Activated naive CD8-positive, alpha-beta T cell treated with anti-CD3 and anti-CD28 coated beads, Interleukin-2, amount 10 ng/mL, durations not matched to agents 7 days and 5 days (primary cell): ENCODE results near the gene CTNNA3. TPM values are rescaled to one million over a fixed set of nuclear protein-coding genes. Genes with fewer than 3 reads are reported as not detected.
A peak's percentile ranks its signal among the peaks of the same experiment; 100 is the strongest.

ENCODE experiments used
- ATAC-seq: fragments of 150-1000 bp; cut with Tn5 transposase; one replicate; pipeline ENCODE4 v1.10.0; 2021; ENCODE audit warnings: low read depth, moderate library complexity
- POLR2A ChIA-PET: fragments of 350-600 bp; sonication (Branson Sonifier 250); formaldehyde crosslinking; loops from one replicate; lab custom pipeline; 2021; ENCODE audit warnings: antibody characterized with exemption; lab: Charles Lee
- DNase-seq: peaks from one replicate; pipeline ENCODE4 v3.0.0; 2021
- H3K27ac Mint-ChIP-seq: one replicate; pipeline ENCODE4 v1.8.0; 2022; ENCODE audit warnings: mild to moderate bottlenecking, mixed read lengths
- H3K27me3 Mint-ChIP-seq: one replicate; pipeline ENCODE4 v1.8.0; 2022; ENCODE audit warnings: mild to moderate bottlenecking, moderate library complexity, mixed read lengths
- H3K36me3 Mint-ChIP-seq: one replicate; pipeline ENCODE4 v1.8.0; 2021; ENCODE audit warnings: mild to moderate bottlenecking, mixed read lengths
- H3K4me1 Mint-ChIP-seq: one replicate; pipeline ENCODE4 v1.8.0; 2021; ENCODE audit warnings: mixed read lengths
- H3K4me3 Mint-ChIP-seq: one replicate; pipeline ENCODE4 v1.8.0; 2022; ENCODE audit warnings: mild to moderate bottlenecking, moderate library complexity, mixed read lengths
- H3K9me3 Mint-ChIP-seq: one replicate; pipeline ENCODE4 v1.8.0; 2021; ENCODE audit warnings: mixed read lengths
- total RNA-seq, 2 experiments: library from RNA; stranded (reverse); gene quantifications; one replicate each; pipeline ENCODE4 v1.2.3, GENCODE V29; 2021

The CTNNA3 gene
- total RNA-seq, 2 experiments from 2014 or later, result 2.4 to 3.6 TPM

DNA sequence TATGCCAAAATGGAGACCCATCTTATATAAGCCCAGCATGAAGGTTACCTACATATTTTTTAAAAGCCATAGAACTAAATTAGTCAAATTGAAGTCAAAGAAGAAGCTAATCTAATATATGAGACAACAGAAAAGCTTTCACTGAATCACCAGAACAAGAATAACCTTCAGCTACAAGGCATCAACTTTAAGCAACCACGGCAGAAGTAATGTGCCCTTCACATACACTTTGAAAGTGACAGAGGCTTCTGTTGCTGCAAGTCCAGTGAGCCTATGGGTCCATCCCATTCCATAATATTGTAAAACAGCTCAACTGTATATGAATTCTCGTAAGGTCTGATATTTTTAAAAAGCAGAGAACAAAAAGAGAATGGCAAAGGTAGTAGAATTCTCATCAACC lies 36.5 kb downstream of the CTNNA3 start:
- ATAC-seq, result no peak
- no peak overlapping the region for H3K4me3 Mint-ChIP-seq
- no peaks in the 10 kb centered on the region for H3K9me3 Mint-ChIP-seq

GRCh38 chr10:67657775-67658174 lies 38.2 kb downstream of the CTNNA3 start:
- Mint-ChIP-seq H3K27me3 (peaks cover 12% of the 10 kb centered on the region), H3K4me1 (no peaks in the 10 kb centered on the region), H3K9me3 (no peaks in the 10 kb centered on the region), H3K4me3 (no peak overlapping the region), H3K27ac (no peak overlapping the region), H3K36me3 (no peaks in the 10 kb centered on the region)
- ATAC-seq (no peak), DNase-seq (no peak)
- POLR2A ChIA-PET, result no interaction called here

More for the DNA sequence above, 36.5 kb downstream of the CTNNA3 start:
- no peak for DNase-seq
- Mint-ChIP-seq H3K27me3 (peaks cover 12% of the 10 kb centered on the region), H3K27ac (no peak overlapping the region), H3K4me1 (no peaks in the 10 kb centered on the region), H3K36me3 (no peaks in the 10 kb centered on the region)
- POLR2A ChIA-PET, result no interaction called here

GRCh38 chr10:67650558-67650957 lies 45.4 kb downstream of the CTNNA3 start:
- Mint-ChIP-seq H3K4me1 (no peaks in the 10 kb centered on the region), H3K27me3 (peaks cover 5% of the 10 kb centered on the region), H3K27ac (no peak overlapping the region), H3K4me3 (no peak overlapping the region), H3K9me3 (no peaks in the 10 kb centered on the region), H3K36me3 (no peaks in the 10 kb centered on the region)
- ATAC-seq, result no peak
- DNase-seq, result no peak
- POLR2A ChIA-PET, result no interaction called here

GRCh38 chr10:67648613-67649229 lies 47.3 kb downstream of the CTNNA3 start:
- Mint-ChIP-seq H3K4me1 (no peaks in the 10 kb centered on the region), H3K4me3 (no peak overlapping the region), H3K9me3 (no peaks in the 10 kb centered on the region), H3K27ac (no peak overlapping the region), H3K27me3 (peaks cover 5% of the 10 kb centered on the region), H3K36me3 (no peaks in the 10 kb centered on the region)
- ATAC-seq (no peak), DNase-seq (no peak)
- POLR2A ChIA-PET, result no interaction called here

- ATAC-seq (no peak), DNase-seq (no peak)
- POLR2A ChIA-PET, result no interaction called here
- Mint-ChIP-seq H3K4me3 (no peak overlapping the region), H3K4me1 (no peaks in the 10 kb centered on the region), H3K9me3 (peaks cover 8% of the 10 kb centered on the region), H3K27me3 (peaks cover 10% of the 10 kb centered on the region), H3K27ac (no peak overlapping the region), H3K36me3 (peaks cover 2% of the 10 kb centered on the region)
Observed at GRCh38 chr10:67630904-67631303, 65.1 kb downstream of the CTNNA3 start.

DNA sequence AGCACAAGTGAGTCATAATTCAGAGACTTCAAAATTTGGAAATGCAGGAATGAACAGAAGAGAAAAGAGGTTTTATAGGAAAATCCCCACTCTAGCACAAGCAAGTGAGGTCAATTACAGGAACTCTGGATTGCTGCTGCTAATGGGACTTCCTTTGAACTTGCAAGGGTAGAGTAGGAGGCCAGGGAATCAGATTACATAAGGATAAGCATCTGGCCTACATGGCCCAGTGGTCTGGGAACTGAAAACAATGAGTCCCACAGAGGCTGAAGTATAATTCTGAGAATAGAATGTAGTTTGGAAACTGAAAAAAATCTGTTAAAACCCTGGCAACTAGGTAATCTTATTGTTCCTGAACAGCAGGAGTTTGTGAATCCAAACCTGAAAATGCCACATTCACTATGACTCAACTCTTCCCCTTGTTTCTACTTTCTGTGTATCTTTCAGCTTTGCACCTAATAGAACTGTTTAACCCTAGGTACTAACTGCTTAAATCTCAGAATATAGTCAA lies 66.5 kb downstream of the CTNNA3 start:
- H3K27me3 Mint-ChIP-seq, result peaks cover 10% of the 10 kb centered on the region
- no peak overlapping the region for H3K27ac Mint-ChIP-seq
- H3K36me3 Mint-ChIP-seq, result peaks cover 2% of the 10 kb centered on the region
- H3K4me3 Mint-ChIP-seq, result no peak overlapping the region
- peaks cover 6% of the 10 kb centered on the region for H3K9me3 Mint-ChIP-seq
- POLR2A ChIA-PET, result no interaction called here
- no peaks in the 10 kb centered on the region for H3K4me1 Mint-ChIP-seq
- no peak for ATAC-seq
- no peak for DNase-seq

- Mint-ChIP-seq H3K36me3 (no peaks in the 10 kb centered on the region), H3K9me3 (peaks cover 1% of the 10 kb centered on the region), H3K4me3 (no peak overlapping the region), H3K27me3 (peaks cover 9% of the 10 kb centered on the region), H3K4me1 (no peaks in the 10 kb centered on the region), H3K27ac (no peak overlapping the region)
- no peak for ATAC-seq
- POLR2A ChIA-PET, result interaction anchor here (0.6 kb wide), 1 partner anchor 10 kb away, joined by 3 read pairs; no protein-coding TSS in a partner anchor
- no peak for DNase-seq
Observed at GRCh38 chr10:67622984-67623383, 73.0 kb downstream of the CTNNA3 start.

- peaks cover 1% of the 10 kb centered on the region for H3K9me3 Mint-ChIP-seq
Observed at GRCh38 chr10:67622511-67622910, 73.5 kb downstream of the CTNNA3 start.

DNA sequence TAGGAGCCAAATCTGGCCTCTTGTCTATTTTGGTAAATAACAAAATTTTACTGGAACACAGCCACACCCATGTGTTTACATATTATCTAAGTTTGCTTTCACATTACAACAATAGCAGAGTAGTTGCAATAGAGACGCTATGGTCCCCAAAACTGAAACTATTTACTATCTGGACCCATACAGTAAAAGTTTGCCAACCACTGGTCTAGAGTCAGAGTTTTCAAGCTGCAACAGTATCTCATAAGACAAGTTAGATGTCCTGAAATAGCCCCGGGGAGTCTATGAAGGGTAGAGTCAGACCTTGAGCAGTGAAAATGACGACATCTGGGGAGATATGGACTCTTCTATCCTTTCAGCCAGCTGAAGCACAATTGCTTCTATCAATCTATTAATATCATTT lies 74.2 kb downstream of the CTNNA3 start:
- Mint-ChIP-seq H3K36me3 (no peaks in the 10 kb centered on the region), H3K4me3 (no peak overlapping the region), H3K27me3 (peaks cover 9% of the 10 kb centered on the region), H3K9me3 (peaks cover 2% of the 10 kb centered on the region), H3K27ac (no peak overlapping the region), H3K4me1 (no peaks in the 10 kb centered on the region)
- no peak for ATAC-seq
- POLR2A ChIA-PET, result no interaction called here
- no peak for DNase-seq

More at GRCh38 chr10:67622511-67622910, 73.5 kb downstream of the CTNNA3 start:
- DNase-seq (no peak), ATAC-seq (no peak)
- no peak overlapping the region for H3K4me3 Mint-ChIP-seq
- peaks cover 9% of the 10 kb centered on the region for H3K27me3 Mint-ChIP-seq
- H3K4me1 Mint-ChIP-seq, result no peaks in the 10 kb centered on the region
- no peak overlapping the region for H3K27ac Mint-ChIP-seq
- no peaks in the 10 kb centered on the region for H3K36me3 Mint-ChIP-seq
- POLR2A ChIA-PET, result no interaction called here

DNA sequence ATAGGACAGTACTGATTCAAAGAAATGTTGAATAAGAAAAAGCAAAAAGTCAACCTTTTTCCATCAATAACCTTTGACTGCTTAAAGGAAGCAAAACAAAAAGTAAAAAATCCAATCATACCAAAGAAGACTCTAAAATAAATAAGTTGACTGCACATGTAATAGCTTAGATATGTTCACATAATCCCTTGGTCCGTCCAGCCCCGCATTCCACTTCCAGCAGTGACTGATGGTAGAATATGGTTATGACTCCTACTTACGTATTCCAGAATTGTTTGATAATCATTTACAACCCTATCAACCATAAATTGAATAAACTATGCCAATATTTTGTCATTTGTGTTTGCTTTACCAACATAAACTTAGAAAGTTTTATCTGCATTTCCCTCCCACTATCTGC lies 77.9 kb downstream of the CTNNA3 start:
- POLR2A ChIA-PET, result no interaction called here
- peaks cover 3% of the 10 kb centered on the region for H3K9me3 Mint-ChIP-seq
- no peak overlapping the region for H3K4me3 Mint-ChIP-seq
- peaks cover 12% of the 10 kb centered on the region for H3K27me3 Mint-ChIP-seq
- H3K36me3 Mint-ChIP-seq, result peaks cover 4% of the 10 kb centered on the region
- DNase-seq, result no peak
- ATAC-seq, result no peak
- H3K4me1 Mint-ChIP-seq, result peaks cover 8% of the 10 kb centered on the region
- no peak overlapping the region for H3K27ac Mint-ChIP-seq

DNA sequence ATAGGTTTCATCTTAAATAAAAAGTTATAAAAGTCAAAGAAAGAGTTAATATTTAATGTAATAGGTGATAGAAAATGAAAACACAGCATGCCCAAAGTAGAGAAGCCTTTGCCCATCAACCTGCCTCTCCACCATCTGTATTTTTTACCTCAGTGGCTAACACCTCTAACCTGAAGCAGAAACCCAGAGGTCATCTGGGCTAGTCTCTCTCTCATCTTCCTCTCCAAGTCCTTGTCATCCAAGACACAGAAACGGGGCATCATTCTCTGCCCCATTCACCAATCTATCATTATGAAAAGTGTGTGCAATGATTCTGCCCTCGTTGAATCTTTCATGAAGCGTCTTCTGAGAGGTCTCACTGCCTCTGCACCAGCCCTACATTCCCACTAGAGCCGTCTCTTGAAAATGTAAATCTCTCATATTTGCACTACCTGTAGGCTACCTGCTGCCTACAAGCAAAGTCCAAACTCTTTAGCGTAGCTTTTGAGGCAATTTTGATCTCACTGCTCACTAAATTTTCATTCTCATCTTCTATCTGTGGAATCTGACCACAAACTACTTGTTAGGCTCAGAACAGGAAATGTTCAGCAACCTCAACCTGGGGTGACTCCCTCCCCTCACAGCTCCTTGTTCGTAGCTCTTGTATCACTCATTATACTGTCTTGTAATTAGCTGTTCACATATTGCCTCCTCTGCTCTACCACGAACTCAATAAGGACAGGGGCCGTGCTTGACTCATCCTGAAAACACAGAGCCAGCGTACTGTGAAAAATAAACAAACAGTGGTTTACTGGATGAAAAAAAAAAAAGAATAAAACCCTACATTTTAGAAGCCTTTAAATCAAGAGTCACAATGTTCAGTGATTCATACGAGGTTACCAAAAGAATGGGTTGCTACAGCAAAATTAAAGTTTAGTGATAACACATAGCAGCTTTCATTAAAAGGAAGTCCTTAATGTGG lies 83.1 kb downstream of the CTNNA3 start:
- POLR2A ChIA-PET, result interaction anchor here (0.7 to 1.3 kb wide), 3 partner anchors 10 to 151 kb away, joined by 3 read pairs; no protein-coding TSS in a partner anchor
- ATAC-seq, result peak; percentile 99
- peaks cover 20% of the 10 kb centered on the region for H3K4me1 Mint-ChIP-seq

GRCh38 chr10:67612176-67612575 lies 83.8 kb downstream of the CTNNA3 start:
- peaks cover 4% of the 10 kb centered on the region for H3K36me3 Mint-ChIP-seq
- peaks cover 27% of the 10 kb centered on the region for H3K4me1 Mint-ChIP-seq
- POLR2A ChIA-PET, result no interaction called here
- no peak for ATAC-seq
- no peak for DNase-seq
- H3K27me3 Mint-ChIP-seq, result peaks cover 10% of the 10 kb centered on the region
- H3K9me3 Mint-ChIP-seq, result peaks cover 3% of the 10 kb centered on the region
- no peak overlapping the region for H3K4me3 Mint-ChIP-seq
- H3K27ac Mint-ChIP-seq, result no peak overlapping the region

More for the DNA sequence above, 83.1 kb downstream of the CTNNA3 start:
- Mint-ChIP-seq H3K27me3 (peaks cover 10% of the 10 kb centered on the region), H3K36me3 (peaks cover 4% of the 10 kb centered on the region), H3K27ac (peak overlapping the region; percentile 67), H3K4me3 (peak overlapping the region; percentile 57), H3K9me3 (peaks cover 3% of the 10 kb centered on the region)
- DNase-seq, result peak; percentile 34

DNA sequence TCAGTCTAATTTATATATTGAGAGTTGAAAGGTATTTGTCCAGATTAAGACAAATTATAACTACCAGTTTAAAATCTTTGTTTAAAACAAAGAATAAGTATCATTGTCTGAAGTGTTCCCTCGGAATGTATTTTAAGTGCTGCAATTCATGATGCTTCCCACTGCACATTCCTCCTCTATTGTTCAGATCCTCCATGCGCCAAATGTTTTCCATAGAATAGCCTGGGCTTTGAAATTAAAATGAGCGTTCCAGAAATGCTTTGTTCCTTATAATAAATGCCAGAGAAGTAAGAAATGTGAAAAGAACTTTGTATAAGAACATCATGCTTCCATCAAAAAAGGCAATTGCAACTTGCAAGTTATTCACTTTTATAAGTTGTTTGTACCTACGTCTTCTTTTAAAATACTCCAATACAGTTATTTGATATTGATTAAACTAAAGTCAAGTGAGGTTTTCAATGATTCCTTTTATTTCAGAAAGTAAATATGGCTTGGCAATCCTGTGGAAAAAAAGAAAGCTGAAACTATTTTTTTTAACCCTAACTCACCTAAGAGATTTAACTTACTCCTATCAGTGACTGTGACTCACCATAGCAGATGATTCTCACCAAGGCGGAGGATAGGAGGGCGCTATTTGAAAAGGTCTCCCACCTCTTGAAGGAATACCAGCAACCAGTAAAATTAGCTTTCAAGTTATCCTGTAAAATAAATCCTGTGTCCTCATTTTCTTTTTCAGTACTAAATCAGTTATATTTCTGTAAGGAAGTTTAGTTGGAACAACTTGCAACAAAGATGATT lies 85.8 kb downstream of the CTNNA3 start:
- POLR2A ChIA-PET, result interaction anchor here (0.6 kb wide), 1 partner anchor 170 kb away, joined by 3 read pairs; no protein-coding TSS in a partner anchor
- Mint-ChIP-seq H3K4me1 (peaks cover 28% of the 10 kb centered on the region), H3K9me3 (no peaks in the 10 kb centered on the region), H3K27me3 (peaks cover 6% of the 10 kb centered on the region), H3K27ac (no peak overlapping the region), H3K4me3 (no peak overlapping the region), H3K36me3 (no peaks in the 10 kb centered on the region)
- DNase-seq, result no peak
- ATAC-seq, result no peak
